GM12878 (cell line): Measurements from ENCODE around the gene FAM118B. TPM values are rescaled to one million over a fixed set of nuclear protein-coding genes. Genes with fewer than 3 reads are reported as not detected.

ENCODE experiments used
- CREM ChIP-seq: IDR thresholded peaks from 2 replicates; pipeline ENCODE4 v1.6.1; 2014; ENCODE audit warnings: antibody characterized with exemption, low read depth
- HDGF ChIP-seq: fragments of 450-650 bp; IDR thresholded peaks from 2 replicates; pipeline ENCODE4 v1.6.1; 2016; ENCODE audit warnings: antibody characterized with exemption
- MYB ChIP-seq: fragments of 150-350 bp; IDR thresholded peaks from 2 replicates; pipeline ENCODE4 v1.6.1; 2014; ENCODE audit warnings: mild to moderate bottlenecking, low read depth, low read length, borderline replicate concordance
- POU2F2 ChIP-seq: IDR thresholded peaks from 3 replicates; pipeline ENCODE4 v1.6.1; 2011; ENCODE audit warnings: low read depth, mild to moderate bottlenecking, low read length, borderline replicate concordance
- RB1 ChIP-seq: fragments of 450-650 bp; formaldehyde crosslinking; IDR thresholded peaks from 2 replicates; pipeline ENCODE4 v1.6.1; 2017; ENCODE audit warnings: mild to moderate bottlenecking, borderline replicate concordance
- SMC3 ChIP-seq: IDR thresholded peaks from 2 replicates; pipeline ENCODE4 v1.6.1; 2011; ENCODE audit warnings: low read length, improper control_type of control experiment, borderline replicate concordance
- SREBF2 ChIP-seq: IDR thresholded peaks from 2 replicates; pipeline ENCODE4 v1.6.1; 2012; ENCODE audit warnings: mild to moderate bottlenecking, low read length
- TBL1XR1 ChIP-seq: IDR thresholded peaks from 2 replicates; pipeline ENCODE4 v1.6.1; 2012; ENCODE audit warnings: low read depth, low read length, improper control_type of control experiment
- ZNF207 ChIP-seq: fragments of 450-650 bp; IDR thresholded peaks from 2 replicates; pipeline ENCODE4 v1.6.1; 2014; ENCODE audit warnings: antibody characterized with exemption, mild to moderate bottlenecking, borderline replicate concordance
- polyA plus RNA-seq, 11 experiments: library from polyadenylated mRNA; depleted of rRNA in 4 of 11; unstranded in 6 of 11; stranded (reverse) in 5 of 11; fragments of >200 nt; fragmentation: Nextera tagmentation in 4 of 11; fragmentation: Illumina TruSeq in 1 of 11; extraction: Ambion mirVana in 4 of 11; extraction: Trizol in 1 of 11; gene quantifications; 1 replicate in 1 of 11; 2 replicates in 10 of 11; pipeline versions ENCODE4 v1.2.1 to v1.2.3, GENCODE V29; 2011 to 2016; ENCODE audit warnings: inconsistent platforms in 2 of 11, missing spikeins in 2 of 11, low read depth in 1 of 11
- total RNA-seq, 4 experiments: library from RNA; depleted of rRNA in 3 of 4; stranded (reverse); fragments of >200 nt in 3 of 4; fragmentation: Illumina TruSeq in 1 of 4; extraction: Trizol in 1 of 4; gene quantifications; 2 replicates each; pipeline versions ENCODE4 v1.2.1 to v1.2.3, GENCODE V29; 2013 to 2021
- TF ChIP-seq, protein P1 (sequence below): fragments of 450-650 bp; IDR thresholded peaks from 2 replicates; pipeline ENCODE4 v1.6.1; 2018; ENCODE audit warnings: mild to moderate bottlenecking, low read depth, moderate library complexity; ENCODE audit not compliant: partially characterized antibody
- TF ChIP-seq, protein P2 (sequence below): IDR thresholded peaks from 2 replicates; pipeline ENCODE4 v1.6.1; 2011; ENCODE audit warnings: low read depth, low read length, improper control_type of control experiment, borderline replicate concordance
- TF ChIP-seq, protein P3 (sequence below): fragments of 450-650 bp; IDR thresholded peaks from 2 replicates; pipeline ENCODE4 v1.6.1; 2017; ENCODE audit warnings: mild to moderate bottlenecking, low read depth, inconsistent platforms; ENCODE audit not compliant: poor library complexity, severe bottlenecking
- TF ChIP-seq, protein P4 (sequence below): fragments of 450-650 bp; IDR thresholded peaks from 2 replicates; pipeline ENCODE4 v1.6.1; 2016; ENCODE audit warnings: mild to moderate bottlenecking, moderate library complexity, borderline replicate concordance
- TF ChIP-seq, protein P5 (sequence below): fragments of 150-350 bp; IDR thresholded peaks from 2 replicates; pipeline ENCODE4 v1.6.1; 2014; ENCODE audit warnings: mild to moderate bottlenecking, low read depth, low read length

Gene FAM118B
- total and polyA plus RNA-seq, 10 of the 15 experiments (the other 5 are each of a cell fraction or from before 2014, with no cell fraction given): 12.8 to 29.7 (median 16.5) TPM

DNA sequence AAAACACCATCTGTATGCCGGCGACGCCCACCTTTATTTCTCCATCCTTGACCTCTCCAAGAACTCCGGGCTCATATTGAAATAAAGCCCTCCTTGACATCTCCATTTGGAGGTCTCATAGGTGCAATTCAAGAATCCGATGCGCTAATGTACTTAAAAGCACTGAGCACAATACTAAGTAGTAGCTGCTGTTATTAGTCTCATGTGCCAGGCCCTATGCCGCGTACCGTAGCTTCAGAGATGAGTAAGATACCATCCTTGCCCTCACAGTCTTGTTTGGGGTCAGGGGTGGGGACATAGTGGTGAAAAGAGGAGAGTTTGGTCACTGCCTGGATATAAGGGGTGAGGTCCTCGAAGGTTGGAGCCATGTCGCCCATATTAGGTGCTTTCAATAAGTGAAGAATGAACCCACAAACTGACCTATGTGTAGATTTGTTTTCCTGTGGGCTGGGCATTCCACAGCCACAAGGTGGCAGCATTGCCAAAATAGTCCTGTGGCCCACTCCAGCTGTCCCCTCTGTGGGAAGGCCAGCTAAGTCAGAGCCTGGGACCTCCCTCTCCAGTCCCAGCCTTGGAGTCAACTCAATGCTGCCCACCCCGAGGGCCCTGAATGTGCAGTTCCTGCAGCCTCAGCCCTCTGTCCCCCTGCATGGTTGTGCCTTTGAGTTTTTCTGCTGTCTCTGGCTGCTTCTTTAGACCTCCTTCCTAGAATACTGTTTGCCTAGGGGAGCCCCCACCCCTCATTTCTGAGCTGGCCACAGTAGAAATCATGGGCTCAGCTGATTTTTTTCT lies 98.8 kb downstream of the FAM118B start (continued):
- TF ChIP-seq, protein P1, sequence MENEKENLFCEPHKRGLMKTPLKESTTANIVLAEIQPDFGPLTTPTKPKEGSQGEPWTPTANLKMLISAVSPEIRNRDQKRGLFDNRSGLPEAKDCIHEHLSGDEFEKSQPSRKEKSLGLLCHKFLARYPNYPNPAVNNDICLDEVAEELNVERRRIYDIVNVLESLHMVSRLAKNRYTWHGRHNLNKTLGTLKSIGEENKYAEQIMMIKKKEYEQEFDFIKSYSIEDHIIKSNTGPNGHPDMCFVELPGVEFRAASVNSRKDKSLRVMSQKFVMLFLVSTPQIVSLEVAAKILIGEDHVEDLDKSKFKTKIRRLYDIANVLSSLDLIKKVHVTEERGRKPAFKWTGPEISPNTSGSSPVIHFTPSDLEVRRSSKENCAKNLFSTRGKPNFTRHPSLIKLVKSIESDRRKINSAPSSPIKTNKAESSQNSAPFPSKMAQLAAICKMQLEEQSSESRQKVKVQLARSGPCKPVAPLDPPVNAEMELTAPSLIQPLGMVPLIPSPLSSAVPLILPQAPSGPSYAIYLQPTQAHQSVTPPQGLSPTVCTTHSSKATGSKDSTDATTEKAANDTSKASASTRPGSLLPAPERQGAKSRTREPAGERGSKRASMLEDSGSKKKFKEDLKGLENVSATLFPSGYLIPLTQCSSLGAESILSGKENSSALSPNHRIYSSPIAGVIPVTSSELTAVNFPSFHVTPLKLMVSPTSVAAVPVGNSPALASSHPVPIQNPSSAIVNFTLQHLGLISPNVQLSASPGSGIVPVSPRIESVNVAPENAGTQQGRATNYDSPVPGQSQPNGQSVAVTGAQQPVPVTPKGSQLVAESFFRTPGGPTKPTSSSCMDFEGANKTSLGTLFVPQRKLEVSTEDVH: no peak
- TF ChIP-seq, protein P2, sequence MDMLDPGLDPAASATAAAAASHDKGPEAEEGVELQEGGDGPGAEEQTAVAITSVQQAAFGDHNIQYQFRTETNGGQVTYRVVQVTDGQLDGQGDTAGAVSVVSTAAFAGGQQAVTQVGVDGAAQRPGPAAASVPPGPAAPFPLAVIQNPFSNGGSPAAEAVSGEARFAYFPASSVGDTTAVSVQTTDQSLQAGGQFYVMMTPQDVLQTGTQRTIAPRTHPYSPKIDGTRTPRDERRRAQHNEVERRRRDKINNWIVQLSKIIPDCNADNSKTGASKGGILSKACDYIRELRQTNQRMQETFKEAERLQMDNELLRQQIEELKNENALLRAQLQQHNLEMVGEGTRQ: no peak
- TF ChIP-seq, protein P3, sequence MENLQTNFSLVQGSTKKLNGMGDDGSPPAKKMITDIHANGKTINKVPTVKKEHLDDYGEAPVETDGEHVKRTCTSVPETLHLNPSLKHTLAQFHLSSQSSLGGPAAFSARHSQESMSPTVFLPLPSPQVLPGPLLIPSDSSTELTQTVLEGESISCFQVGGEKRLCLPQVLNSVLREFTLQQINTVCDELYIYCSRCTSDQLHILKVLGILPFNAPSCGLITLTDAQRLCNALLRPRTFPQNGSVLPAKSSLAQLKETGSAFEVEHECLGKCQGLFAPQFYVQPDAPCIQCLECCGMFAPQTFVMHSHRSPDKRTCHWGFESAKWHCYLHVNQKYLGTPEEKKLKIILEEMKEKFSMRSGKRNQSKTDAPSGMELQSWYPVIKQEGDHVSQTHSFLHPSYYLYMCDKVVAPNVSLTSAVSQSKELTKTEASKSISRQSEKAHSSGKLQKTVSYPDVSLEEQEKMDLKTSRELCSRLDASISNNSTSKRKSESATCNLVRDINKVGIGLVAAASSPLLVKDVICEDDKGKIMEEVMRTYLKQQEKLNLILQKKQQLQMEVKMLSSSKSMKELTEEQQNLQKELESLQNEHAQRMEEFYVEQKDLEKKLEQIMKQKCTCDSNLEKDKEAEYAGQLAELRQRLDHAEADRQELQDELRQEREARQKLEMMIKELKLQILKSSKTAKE: peak; percentile 19
- TF ChIP-seq, protein P4, sequence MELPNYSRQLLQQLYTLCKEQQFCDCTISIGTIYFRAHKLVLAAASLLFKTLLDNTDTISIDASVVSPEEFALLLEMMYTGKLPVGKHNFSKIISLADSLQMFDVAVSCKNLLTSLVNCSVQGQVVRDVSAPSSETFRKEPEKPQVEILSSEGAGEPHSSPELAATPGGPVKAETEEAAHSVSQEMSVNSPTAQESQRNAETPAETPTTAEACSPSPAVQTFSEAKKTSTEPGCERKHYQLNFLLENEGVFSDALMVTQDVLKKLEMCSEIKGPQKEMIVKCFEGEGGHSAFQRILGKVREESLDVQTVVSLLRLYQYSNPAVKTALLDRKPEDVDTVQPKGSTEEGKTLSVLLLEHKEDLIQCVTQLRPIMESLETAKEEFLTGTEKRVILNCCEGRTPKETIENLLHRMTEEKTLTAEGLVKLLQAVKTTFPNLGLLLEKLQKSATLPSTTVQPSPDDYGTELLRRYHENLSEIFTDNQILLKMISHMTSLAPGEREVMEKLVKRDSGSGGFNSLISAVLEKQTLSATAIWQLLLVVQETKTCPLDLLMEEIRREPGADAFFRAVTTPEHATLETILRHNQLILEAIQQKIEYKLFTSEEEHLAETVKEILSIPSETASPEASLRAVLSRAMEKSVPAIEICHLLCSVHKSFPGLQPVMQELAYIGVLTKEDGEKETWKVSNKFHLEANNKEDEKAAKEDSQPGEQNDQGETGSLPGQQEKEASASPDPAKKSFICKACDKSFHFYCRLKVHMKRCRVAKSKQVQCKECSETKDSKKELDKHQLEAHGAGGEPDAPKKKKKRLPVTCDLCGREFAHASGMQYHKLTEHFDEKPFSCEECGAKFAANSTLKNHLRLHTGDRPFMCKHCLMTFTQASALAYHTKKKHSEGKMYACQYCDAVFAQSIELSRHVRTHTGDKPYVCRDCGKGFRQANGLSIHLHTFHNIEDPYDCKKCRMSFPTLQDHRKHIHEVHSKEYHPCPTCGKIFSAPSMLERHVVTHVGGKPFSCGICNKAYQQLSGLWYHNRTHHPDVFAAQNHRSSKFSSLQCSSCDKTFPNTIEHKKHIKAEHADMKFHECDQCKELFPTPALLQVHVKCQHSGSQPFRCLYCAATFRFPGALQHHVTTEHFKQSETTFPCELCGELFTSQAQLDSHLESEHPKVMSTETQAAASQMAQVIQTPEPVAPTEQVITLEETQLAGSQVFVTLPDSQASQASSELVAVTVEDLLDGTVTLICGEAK: no peak
- no peak for TF ChIP-seq CREM
- TF ChIP-seq HDGF: 0 out of 2 replicates have a peak, but pooled peaks have one; percentile 19
- TF ChIP-seq, protein P5, sequence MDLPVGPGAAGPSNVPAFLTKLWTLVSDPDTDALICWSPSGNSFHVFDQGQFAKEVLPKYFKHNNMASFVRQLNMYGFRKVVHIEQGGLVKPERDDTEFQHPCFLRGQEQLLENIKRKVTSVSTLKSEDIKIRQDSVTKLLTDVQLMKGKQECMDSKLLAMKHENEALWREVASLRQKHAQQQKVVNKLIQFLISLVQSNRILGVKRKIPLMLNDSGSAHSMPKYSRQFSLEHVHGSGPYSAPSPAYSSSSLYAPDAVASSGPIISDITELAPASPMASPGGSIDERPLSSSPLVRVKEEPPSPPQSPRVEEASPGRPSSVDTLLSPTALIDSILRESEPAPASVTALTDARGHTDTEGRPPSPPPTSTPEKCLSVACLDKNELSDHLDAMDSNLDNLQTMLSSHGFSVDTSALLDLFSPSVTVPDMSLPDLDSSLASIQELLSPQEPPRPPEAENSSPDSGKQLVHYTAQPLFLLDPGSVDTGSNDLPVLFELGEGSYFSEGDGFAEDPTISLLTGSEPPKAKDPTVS: no peak
- no peak for TF ChIP-seq TBL1XR1
- TF ChIP-seq MYB: no peak
- 0 out of 2 replicates have a peak, but pooled peaks have one; percentile 32 for TF ChIP-seq ZNF207
- TF ChIP-seq SMC3: peak; percentile 83
- TF ChIP-seq POU2F2: peak; percentile 35; the same call in 1 of the 3 replicates
- no peak for TF ChIP-seq RB1
- TF ChIP-seq SREBF2: no peak
